ENCODE measurements around the gene SYCE3.

GRCh38 chr22:50527921-50528681 is 34.6 kb downstream of the SYCE3 start:
- TF ChIP-seq CTCF (IDR thresholded peaks at IDR 0.05; ENCODE audit: insufficient read depth, low read length, poor library complexity, severe bottlenecking) (no peak), EZH2phosphoT487 (conservative IDR thresholded peaks at IDR 0.05; ENCODE audit: low read length) (no peak)
